Ammon's horn (tissue), 1 donor: Measurements from ENCODE around the gene RITA1.

Source experiments
- DNase-seq: peaks from one replicate; pipeline ENCODE4 v3.0.0-alpha.2; 2016; ENCODE audit warnings: low spot score

Gene RITA1

GRCh38 chr12:113154351-113154973 is 31.1 kb upstream of the RITA1 start:
- DNase-seq: no peak

- DNase-seq: no peak
Observed at GRCh38 chr12:113155060-113155459, 30.5 kb upstream of the RITA1 start.

- no peak for DNase-seq
Observed at GRCh38 chr12:113155646-113156045, 29.9 kb upstream of the RITA1 start.

GRCh38 chr12:113157218-113157859 is 28.2 kb upstream of the RITA1 start:
- DNase-seq: no peak

- DNase-seq: no peak
Observed at GRCh38 chr12:113158439-113159203, 26.9 kb upstream of the RITA1 start.

GRCh38 chr12:113159937-113160336 is 25.6 kb upstream of the RITA1 start:
- DNase-seq: no peak

- peak; percentile 78 for DNase-seq
Observed at GRCh38 chr12:113161415-113162016, 24.0 kb upstream of the RITA1 start.

GRCh38 chr12:113162102-113163029 is 23.2 kb upstream of the RITA1 start:
- DNase-seq: no peak

GRCh38 chr12:113163030-113163360 is 22.5 kb upstream of the RITA1 start:
- DNase-seq: no peak

GRCh38 chr12:113164014-113164413 is 21.5 kb upstream of the RITA1 start:
- DNase-seq: no peak

GRCh38 chr12:113165521-113166450 is 19.7 kb upstream of the RITA1 start:
- DNase-seq: no peak

GRCh38 chr12:113167868-113168267 is 17.7 kb upstream of the RITA1 start:
- DNase-seq: no peak

- no peak for DNase-seq
Observed at GRCh38 chr12:113169697-113170096, 15.8 kb upstream of the RITA1 start.

GRCh38 chr12:113170457-113170856 is 15.1 kb upstream of the RITA1 start:
- no peak for DNase-seq

- DNase-seq: no peak
Observed at GRCh38 chr12:113170926-113171325, 14.6 kb upstream of the RITA1 start.

- DNase-seq: no peak
Observed at GRCh38 chr12:113171543-113171942, 14.0 kb upstream of the RITA1 start.

GRCh38 chr12:113172185-113172584 is 13.3 kb upstream of the RITA1 start:
- no peak for DNase-seq

GRCh38 chr12:113173081-113173698 is 12.3 kb upstream of the RITA1 start:
- DNase-seq: no peak

- DNase-seq: peak; percentile 76
Observed at GRCh38 chr12:113174461-113175384, 10.8 kb upstream of the RITA1 start.
